HFF-Myc (cell line): ENCODE results near the gene ARVCF.

Source experiments
- DNase-seq: peaks from one replicate; pipeline ENCODE4 v3.0.0-alpha.2; 2011; ENCODE audit warnings: low read depth; ENCODE audit errors: extremely low read depth
- H3K4me3 ChIP-seq: replicated peaks from 2 replicates; pipeline ENCODE4 v1.5.1; 2011; ENCODE audit warnings: low read depth, mild to moderate bottlenecking, control low read depth, low read length
- TF ChIP-seq, protein P1 (sequence below): IDR thresholded peaks from 2 replicates; pipeline ENCODE4 v1.5.1; 2012; ENCODE audit warnings: mild to moderate bottlenecking, low read depth, low read length, control low read depth; ENCODE audit errors: missing control alignments

ARVCF gene

GRCh38 chr22:19988331-19988808, 28.3 kb downstream of the ARVCF start:
- TF ChIP-seq, protein P1, sequence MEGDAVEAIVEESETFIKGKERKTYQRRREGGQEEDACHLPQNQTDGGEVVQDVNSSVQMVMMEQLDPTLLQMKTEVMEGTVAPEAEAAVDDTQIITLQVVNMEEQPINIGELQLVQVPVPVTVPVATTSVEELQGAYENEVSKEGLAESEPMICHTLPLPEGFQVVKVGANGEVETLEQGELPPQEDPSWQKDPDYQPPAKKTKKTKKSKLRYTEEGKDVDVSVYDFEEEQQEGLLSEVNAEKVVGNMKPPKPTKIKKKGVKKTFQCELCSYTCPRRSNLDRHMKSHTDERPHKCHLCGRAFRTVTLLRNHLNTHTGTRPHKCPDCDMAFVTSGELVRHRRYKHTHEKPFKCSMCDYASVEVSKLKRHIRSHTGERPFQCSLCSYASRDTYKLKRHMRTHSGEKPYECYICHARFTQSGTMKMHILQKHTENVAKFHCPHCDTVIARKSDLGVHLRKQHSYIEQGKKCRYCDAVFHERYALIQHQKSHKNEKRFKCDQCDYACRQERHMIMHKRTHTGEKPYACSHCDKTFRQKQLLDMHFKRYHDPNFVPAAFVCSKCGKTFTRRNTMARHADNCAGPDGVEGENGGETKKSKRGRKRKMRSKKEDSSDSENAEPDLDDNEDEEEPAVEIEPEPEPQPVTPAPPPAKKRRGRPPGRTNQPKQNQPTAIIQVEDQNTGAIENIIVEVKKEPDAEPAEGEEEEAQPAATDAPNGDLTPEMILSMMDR, result no peak
- DNase-seq, result no peak
- no peak overlapping the region for H3K4me3 ChIP-seq

- DNase-seq, result no peak
- no peak overlapping the region for H3K4me3 ChIP-seq
- TF ChIP-seq, protein P1, result no peak
These were observed 29.0 kb downstream of the ARVCF start for GRCh38 chr22:19987394-19988306.

DNA sequence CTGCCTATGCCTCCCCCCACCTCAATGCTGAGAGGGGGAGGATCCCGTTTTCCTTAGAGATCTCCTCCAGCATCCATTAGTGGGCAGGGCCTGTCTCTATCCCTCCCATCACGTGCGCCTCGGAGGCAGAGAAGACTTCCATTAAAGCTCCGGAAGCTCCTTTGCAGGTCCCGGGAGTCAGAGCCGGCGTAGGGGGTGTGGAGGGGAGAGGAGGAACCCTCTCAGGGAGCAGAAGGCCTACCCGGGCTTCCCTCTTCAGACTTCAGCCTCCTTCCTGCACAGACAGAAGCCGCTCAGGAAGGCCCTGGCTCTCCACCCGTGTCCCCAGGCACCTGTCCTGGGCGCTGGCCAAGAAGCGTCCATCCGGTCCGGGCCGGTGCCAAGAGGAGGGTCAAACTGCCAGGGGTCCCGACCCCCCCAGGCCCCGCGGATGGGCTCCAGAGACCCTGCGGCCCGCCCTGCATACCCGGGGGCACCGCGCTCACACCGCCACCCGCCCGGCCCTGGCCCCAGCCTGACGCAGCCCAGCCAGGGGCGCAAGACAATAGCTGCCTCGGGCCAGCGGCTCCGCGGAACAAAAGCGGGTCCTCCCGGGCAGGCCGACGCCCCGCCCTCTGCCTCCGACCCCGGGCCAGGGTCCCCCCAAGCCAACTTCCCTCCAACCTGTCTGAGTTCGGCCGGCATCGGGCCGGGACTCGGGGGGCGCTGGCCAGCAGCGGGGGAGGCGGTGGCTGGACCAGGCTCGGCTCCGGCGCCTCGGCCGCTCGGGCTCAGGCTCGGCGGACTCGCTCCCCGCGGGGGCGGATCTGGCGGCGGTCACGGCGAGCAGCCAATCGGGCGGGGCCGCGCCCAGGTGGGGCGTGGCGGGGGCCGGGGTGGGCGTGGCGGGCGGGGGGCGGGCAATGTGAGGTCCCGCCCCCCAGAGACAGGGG, 29.9 kb downstream of the ARVCF start:
- DNase-seq, result no peak

GRCh38 chr22:19986011-19986409, 30.6 kb downstream of the ARVCF start:
- H3K4me3 ChIP-seq, result peak overlapping the region; percentile 60
- no peak for DNase-seq
- TF ChIP-seq, protein P1, result no peak

More for the DNA sequence above, 29.9 kb downstream of the ARVCF start:
- TF ChIP-seq, protein P1, result no peak
- H3K4me3 ChIP-seq, result peak overlapping the region; percentile 60

GRCh38 chr22:19984851-19985811, 31.5 kb downstream of the ARVCF start:
- no peak for DNase-seq
- TF ChIP-seq, protein P1, result no peak
- no peak overlapping the region for H3K4me3 ChIP-seq
